Activated T-helper 1 cell treated with anti-CD3 and anti-CD28 coated beads, Interleukin-12 subunit alpha, Interleukin-12 subunit beta, Interleukin-2, Interleukin-4 antibody, amounts not matched to agents 30 ng/mL and 10 ng/mL and 1 ng/mL, durations not matched to agents 14 hours and 24 hours and 36 hours (primary cell): ENCODE data around the gene EID1. TPM values are rescaled to one million over a fixed set of nuclear protein-coding genes. Genes with fewer than 3 reads are reported as not detected.
A peak's percentile ranks its signal among the peaks of the same experiment; 100 is the strongest.

ENCODE experiments used
- DNase-seq: peaks from one replicate; pipeline ENCODE4 v3.0.0; 2021; ENCODE audit warnings: low spot score
- H3K27ac Mint-ChIP-seq: one replicate; pipeline ENCODE4 v1.8.0; 2021; ENCODE audit warnings: mild to moderate bottlenecking, mixed read lengths
- H3K27me3 Mint-ChIP-seq: one replicate; pipeline ENCODE4 v1.8.0; 2022; ENCODE audit warnings: mild to moderate bottlenecking, moderate library complexity, mixed read lengths; ENCODE audit not compliant: insufficient read depth
- H3K36me3 Mint-ChIP-seq: one replicate; pipeline ENCODE4 v1.8.0; 2021; ENCODE audit warnings: low read depth, mixed read lengths
- H3K4me1 Mint-ChIP-seq: one replicate; pipeline ENCODE4 v1.8.0; 2021; ENCODE audit warnings: low read depth, mixed read lengths
- H3K4me3 Mint-ChIP-seq: one replicate; pipeline ENCODE4 v1.8.0; 2021; ENCODE audit warnings: mild to moderate bottlenecking, moderate library complexity, mixed read lengths
- H3K9me3 Mint-ChIP-seq: one replicate; pipeline ENCODE4 v1.8.0; 2021; ENCODE audit warnings: mixed read lengths
- intact Hi-C: fragments of 100-400 bp; cut with micrococcal nuclease; formaldehyde crosslinking; loops from one replicate; pipeline ENCODE4 v1.15.1; 2024
- total RNA-seq: library from RNA; stranded (reverse); gene quantifications from 2 replicates; pipeline ENCODE4 v1.2.3, GENCODE V29; 2022

Gene EID1
- total RNA-seq, 1 donor from 2014 or later, result 183 TPM

DNA sequence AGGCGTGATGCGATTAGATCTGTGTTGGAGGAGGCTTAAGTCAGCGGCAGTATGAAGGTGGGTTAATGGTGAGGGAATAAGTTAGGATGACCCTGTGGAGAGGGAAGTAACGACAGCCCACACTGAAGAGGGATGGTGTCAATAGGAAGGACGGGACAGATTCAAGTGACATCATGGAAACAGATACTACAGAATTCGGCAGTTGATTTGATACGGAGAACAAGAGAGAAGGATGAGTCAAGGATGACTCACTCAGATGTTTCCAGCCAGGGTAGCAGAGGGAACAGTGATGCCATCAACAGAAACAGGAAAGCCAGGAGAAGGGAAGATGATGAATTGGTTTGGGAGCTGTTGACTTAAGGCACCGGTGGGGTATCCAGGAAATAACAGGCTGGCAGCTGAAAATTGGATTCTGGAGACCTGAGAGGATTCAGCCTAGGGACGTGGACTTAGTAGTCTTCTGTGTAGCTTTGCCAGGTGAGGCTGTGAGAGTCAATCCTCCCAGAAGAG is 47.8 kb downstream of the EID1 start:
- H3K9me3 Mint-ChIP-seq, result peaks cover 21% of the 10 kb centered on the region
- H3K27ac Mint-ChIP-seq, result peak overlapping the region; percentile 96
- intact Hi-C loops, result loop anchor here (2.0 kb wide), 1 partner anchor 97 kb away; no protein-coding TSS in a partner anchor
- DNase-seq, result no peak
- peaks cover 33% of the 10 kb centered on the region for H3K36me3 Mint-ChIP-seq
- H3K4me1 Mint-ChIP-seq, result peaks cover 74% of the 10 kb centered on the region
- H3K27me3 Mint-ChIP-seq, result no peaks in the 10 kb centered on the region
- H3K4me3 Mint-ChIP-seq, result peak overlapping the region; percentile 31

DNA sequence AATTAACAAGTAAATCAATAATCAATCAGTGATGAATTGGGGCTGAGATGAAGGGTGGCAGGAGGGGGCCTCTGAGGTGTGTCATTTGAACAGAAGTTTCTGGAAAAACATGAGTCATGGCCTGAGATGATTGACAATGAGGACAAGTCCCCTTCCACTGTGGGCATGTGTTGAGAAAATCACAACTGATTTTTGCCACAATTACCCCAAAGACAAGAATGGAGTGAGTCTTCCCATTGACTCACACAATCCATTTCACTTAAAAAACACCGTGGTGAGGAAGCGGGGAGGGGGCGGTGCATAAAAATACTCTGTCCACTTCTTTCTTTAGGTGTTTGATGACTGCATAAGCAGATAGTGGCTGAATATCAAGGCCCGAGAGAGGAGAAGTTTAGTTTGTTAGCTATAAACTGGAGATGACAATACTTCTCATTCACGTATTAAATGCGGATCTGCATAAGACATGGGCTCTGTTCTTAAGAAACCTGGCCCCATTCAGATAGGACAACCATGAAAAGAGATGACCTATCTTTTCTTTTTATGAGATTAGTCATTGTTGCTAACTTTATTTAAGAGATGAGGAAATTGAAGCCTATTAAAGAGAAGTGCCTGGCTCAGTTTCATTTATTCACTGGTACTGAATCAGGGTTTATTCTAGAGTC is 51.1 kb downstream of the EID1 start:
- DNase-seq, result no peak
- H3K9me3 Mint-ChIP-seq, result peaks cover 24% of the 10 kb centered on the region
- intact Hi-C loops, result loop anchor here (1.0 to 2.0 kb wide), 9 partner anchors 11 to 1332 kb away; partner anchors contain the start of gene EID1
- peaks cover 2% of the 10 kb centered on the region for H3K27me3 Mint-ChIP-seq
- peaks cover 36% of the 10 kb centered on the region for H3K36me3 Mint-ChIP-seq
- H3K27ac Mint-ChIP-seq, result peak overlapping the region; percentile 78
- H3K4me3 Mint-ChIP-seq, result peak overlapping the region; percentile 41
- H3K4me1 Mint-ChIP-seq, result peaks cover 85% of the 10 kb centered on the region

GRCh38 chr15:48929661-48930060 is 51.7 kb downstream of the EID1 start:
- no peak for DNase-seq
- intact Hi-C loops, result loop anchor here (1.0 to 2.0 kb wide), 9 partner anchors 11 to 1331 kb away; partner anchors contain the start of gene EID1
- H3K36me3 Mint-ChIP-seq, result peaks cover 31% of the 10 kb centered on the region
- peaks cover 2% of the 10 kb centered on the region for H3K27me3 Mint-ChIP-seq
- peak overlapping the region; percentile 78 for H3K27ac Mint-ChIP-seq
- peaks cover 24% of the 10 kb centered on the region for H3K9me3 Mint-ChIP-seq
- peaks cover 78% of the 10 kb centered on the region for H3K4me1 Mint-ChIP-seq
- no peak overlapping the region for H3K4me3 Mint-ChIP-seq

Other genes with a start within 250 kb of the EID1 start
- 0.47 and 0.61 TPM in 2 replicates for gene FBN1, start 232.4 kb upstream of the EID1 start, total RNA-seq
- 27.3 and 28.0 TPM in 2 replicates for gene CEP152, start 67.1 kb upstream of the EID1 start, total RNA-seq
- 25.7 and 26.4 TPM in 2 replicates for gene SHC4, start 85.8 kb downstream of the EID1 start, total RNA-seq
- 38.0 and 44.8 TPM in 2 replicates for gene SECISBP2L, start 168.3 kb downstream of the EID1 start, total RNA-seq